Muscle layer of colon (tissue), 2 donors: ENCODE data around the gene KLHL24.
A peak's percentile ranks its signal among the peaks of the same experiment; 100 is the strongest.
"Not testable (repeated sequence)": the region's sequence is repeated elsewhere in the genome, so short reads cannot be mapped to it uniquely, and the experiment has no call there.

Experiments used
- H3K27ac ChIP-seq: one replicate; pipeline ENCODE4 v1.7.0; 2013; ENCODE audit warnings: low read depth, mild to moderate bottlenecking, low read length, moderate library complexity
- H3K27me3 ChIP-seq, 2 donors: one replicate each; pipeline ENCODE4 v1.7.0; 2013; ENCODE audit warnings: low read length in 2 of 2, mild to moderate bottlenecking in 2 of 2; ENCODE audit not compliant: insufficient read depth in 2 of 2, control insufficient read depth in 1 of 2
- H3K36me3 ChIP-seq: one replicate; pipeline ENCODE4 v1.7.0; 2013; ENCODE audit warnings: mild to moderate bottlenecking, low read length; ENCODE audit not compliant: insufficient read depth
- H3K4me1 ChIP-seq: one replicate; pipeline ENCODE4 v1.7.0; 2013; ENCODE audit warnings: mild to moderate bottlenecking, low read length; ENCODE audit not compliant: insufficient read depth
- H3K4me3 ChIP-seq, 2 donors: one replicate each; pipeline ENCODE4 v1.7.0; 2013; ENCODE audit warnings: low read length in 2 of 2, low read depth in 1 of 2, mild to moderate bottlenecking in 1 of 2, moderate library complexity in 1 of 2
- H3K9ac ChIP-seq: one replicate; pipeline ENCODE4 v1.7.0; 2013; ENCODE audit warnings: low read length
- H3K9me3 ChIP-seq: one replicate; pipeline ENCODE4 v1.7.0; 2013; ENCODE audit warnings: mild to moderate bottlenecking, low read length
- donor health status: abdominal sarcoma.
- donor health status: Adenocarcinoma of cecum.

The KLHL24 gene

DNA sequence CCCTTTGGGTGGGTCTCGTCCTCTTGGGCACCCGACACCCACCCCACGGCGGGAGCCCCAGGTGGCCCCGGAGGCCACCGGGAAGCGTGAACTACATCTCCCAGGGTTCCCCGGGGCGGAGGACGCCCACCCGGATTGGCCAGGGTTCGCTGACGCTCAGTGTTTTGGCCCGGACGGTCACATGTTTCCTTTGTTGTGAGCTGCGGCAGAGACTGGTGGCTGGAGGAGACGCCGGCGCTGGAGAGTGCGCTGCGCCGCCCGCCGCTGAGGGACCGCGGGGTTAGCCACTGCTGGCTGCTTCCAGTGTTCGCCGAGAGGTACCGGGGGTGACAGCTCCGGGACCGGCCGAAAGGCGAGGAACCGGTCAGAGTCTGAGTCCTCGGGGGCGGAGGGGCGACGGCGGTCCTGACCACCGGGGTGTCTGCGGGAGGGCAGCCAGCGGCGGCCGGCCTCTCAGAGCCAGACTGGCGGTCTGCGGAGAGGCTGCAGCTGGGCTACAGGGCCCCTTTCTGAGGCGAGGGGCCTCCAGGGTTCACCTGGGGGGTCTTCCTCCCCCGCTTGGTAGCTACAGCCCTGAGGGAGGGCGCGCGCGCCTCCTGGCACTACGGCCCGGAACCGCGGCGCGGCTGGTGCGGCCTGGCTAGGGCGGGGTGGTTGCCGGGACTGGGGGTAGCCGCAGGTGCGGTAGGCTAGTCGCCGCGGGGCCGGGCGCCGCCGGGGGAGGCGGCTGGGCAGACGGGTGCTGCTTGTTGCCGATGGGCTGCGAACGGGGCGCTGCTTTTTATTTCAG, at the start of gene KLHL24:
KLHL24 (plus strand) TSS at position 193 of the 790 bp plus-strand sequence. CDS start 14,734 bp downstream, outside the sequence.
- H3K4me3 ChIP-seq: peak within 1 kb of the TSS; percentile 88 to 99
- H3K36me3 ChIP-seq: no peaks in the 10 kb centered on the region
- peak within 1 kb of the TSS; percentile 71 for H3K9ac ChIP-seq
- H3K9me3 ChIP-seq: no peaks in the 10 kb centered on the region
- H3K27me3 ChIP-seq: no peaks in the 10 kb centered on the region
- H3K27ac ChIP-seq: peak within 1 kb of the TSS; percentile 83
- peaks cover 16% of the 10 kb centered on the region for H3K4me1 ChIP-seq

DNA sequence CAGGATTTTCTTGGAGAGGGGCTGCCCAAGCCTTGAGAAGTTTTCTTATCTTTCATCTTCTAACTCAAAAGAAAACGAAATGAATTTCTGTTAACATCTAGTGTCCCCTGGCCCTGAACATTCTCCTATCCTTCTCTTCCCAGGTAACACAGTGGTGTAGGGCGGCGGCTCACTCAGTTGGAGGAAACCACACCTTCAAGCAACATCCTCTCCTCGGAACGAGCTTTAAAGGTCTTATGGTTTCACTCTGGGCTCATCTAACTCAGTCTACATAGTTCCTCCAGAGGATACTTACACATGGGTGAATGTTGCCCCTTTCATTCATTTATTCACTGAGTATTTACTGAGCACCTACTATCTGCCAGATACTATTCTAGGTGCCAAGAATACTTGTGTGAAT, 48.9 kb upstream of the KLHL24 start:
- H3K36me3 ChIP-seq: no peaks in the 10 kb centered on the region
- no peak overlapping the region for H3K27ac ChIP-seq
- H3K9ac ChIP-seq: no peak overlapping the region
- peaks cover 23% of the 10 kb centered on the region for H3K4me1 ChIP-seq
- H3K27me3 ChIP-seq: no peaks in the 10 kb centered on the region
- no peaks in the 10 kb centered on the region for H3K9me3 ChIP-seq
- no peak overlapping the region for H3K4me3 ChIP-seq

DNA sequence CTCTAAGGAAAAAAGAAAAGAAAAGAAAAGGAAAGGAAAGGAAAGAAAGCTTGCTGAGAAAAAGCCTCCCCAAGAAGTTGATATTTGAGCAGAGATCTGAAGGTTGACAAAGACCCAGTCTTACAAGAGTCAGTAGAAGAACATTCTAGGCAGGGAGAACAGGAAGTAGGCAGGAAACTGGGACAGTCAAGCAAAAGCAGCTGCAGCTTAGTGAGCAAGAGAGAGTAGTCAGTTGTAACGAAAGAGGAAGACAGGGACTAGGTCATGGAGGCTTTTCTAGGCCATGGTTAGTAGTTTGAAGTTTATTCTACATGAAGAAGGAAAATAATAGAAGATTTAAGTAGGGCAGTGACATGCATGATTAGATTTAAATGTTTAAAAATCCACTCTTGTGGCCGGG, 48.1 kb upstream of the KLHL24 start:
- no peaks in the 10 kb centered on the region for H3K36me3 ChIP-seq
- H3K9ac ChIP-seq: no peak overlapping the region
- H3K4me3 ChIP-seq: no peak overlapping the region
- no peaks in the 10 kb centered on the region for H3K9me3 ChIP-seq
- H3K4me1 ChIP-seq: peaks cover 23% of the 10 kb centered on the region
- H3K27me3 ChIP-seq: no peaks in the 10 kb centered on the region
- no peak overlapping the region for H3K27ac ChIP-seq

DNA sequence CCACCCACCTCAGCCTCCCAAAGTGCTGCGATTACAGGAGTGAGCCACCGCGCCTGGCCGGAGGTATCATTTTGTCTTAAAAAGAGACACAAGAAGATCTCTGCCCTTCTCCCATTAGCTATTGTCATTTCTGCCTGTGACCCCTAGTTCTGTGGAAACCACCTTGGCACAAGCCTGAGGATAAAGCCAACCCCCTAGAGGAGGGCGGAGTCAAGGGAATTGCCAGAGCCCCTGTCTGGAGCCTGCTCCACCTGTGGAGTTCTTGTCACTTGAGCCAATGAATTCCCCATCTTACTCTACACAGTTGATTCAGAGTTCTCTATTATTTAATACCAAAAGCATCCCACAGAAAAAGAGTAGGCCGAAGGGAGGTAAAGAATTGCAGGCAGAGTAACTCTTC, 45.0 kb upstream of the KLHL24 start:
- Histone ChIP-seq H3K9ac (no peak overlapping the region), H3K36me3 (no peaks in the 10 kb centered on the region), H3K27ac (no peak overlapping the region), H3K27me3 (no peaks in the 10 kb centered on the region), H3K4me3 (no peak overlapping the region), H3K9me3 (no peaks in the 10 kb centered on the region), H3K4me1 (peaks cover 1% of the 10 kb centered on the region)

GRCh38 chr3:183591881-183592521, 43.4 kb upstream of the KLHL24 start:
- Histone ChIP-seq H3K9ac (no peak overlapping the region), H3K4me1 (no peaks in the 10 kb centered on the region), H3K27me3 (no peaks in the 10 kb centered on the region), H3K4me3 (no peak overlapping the region), H3K36me3 (no peaks in the 10 kb centered on the region), H3K27ac (no peak overlapping the region), H3K9me3 (no peaks in the 10 kb centered on the region)

GRCh38 chr3:183592821-183593220, 42.6 kb upstream of the KLHL24 start:
- H3K9ac ChIP-seq: no peak overlapping the region
- H3K27me3 ChIP-seq: no peaks in the 10 kb centered on the region
- no peaks in the 10 kb centered on the region for H3K36me3 ChIP-seq
- H3K9me3 ChIP-seq: no peaks in the 10 kb centered on the region
- H3K27ac ChIP-seq: no peak overlapping the region
- no peak overlapping the region for H3K4me3 ChIP-seq
- no peaks in the 10 kb centered on the region for H3K4me1 ChIP-seq

DNA sequence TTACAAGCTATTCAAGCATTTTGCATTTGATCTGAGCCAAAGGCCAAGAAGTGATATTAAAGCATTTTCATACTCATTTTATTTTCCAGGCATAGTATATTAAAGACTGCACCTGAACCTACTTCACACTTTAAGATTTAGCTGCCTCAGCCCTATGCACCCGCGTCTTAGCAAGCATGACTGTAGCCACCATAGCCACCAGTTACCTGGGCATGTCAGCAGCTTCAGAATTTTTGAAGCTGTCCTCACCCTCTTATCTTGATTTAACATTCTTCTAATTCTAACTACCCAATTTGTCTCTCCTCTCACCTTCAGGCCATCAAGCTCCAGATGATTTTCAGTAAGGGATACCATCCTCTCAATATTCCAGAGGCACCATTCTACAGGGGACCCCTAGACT, 40.8 kb upstream of the KLHL24 start:
- H3K36me3 ChIP-seq: no peaks in the 10 kb centered on the region
- no peaks in the 10 kb centered on the region for H3K27me3 ChIP-seq

GRCh38 chr3:183597959-183598358, 37.5 kb upstream of the KLHL24 start:
- no peaks in the 10 kb centered on the region for H3K27me3 ChIP-seq
- no peaks in the 10 kb centered on the region for H3K36me3 ChIP-seq
- H3K27ac ChIP-seq: no peak overlapping the region
- H3K4me1 ChIP-seq: no peaks in the 10 kb centered on the region
- H3K4me3 ChIP-seq: no peak overlapping the region
- no peaks in the 10 kb centered on the region for H3K9me3 ChIP-seq
- H3K9ac ChIP-seq: no peak overlapping the region

More for the DNA sequence above, 40.8 kb upstream of the KLHL24 start:
- Histone ChIP-seq H3K4me3 (no peak overlapping the region), H3K9ac (no peak overlapping the region), H3K9me3 (no peaks in the 10 kb centered on the region), H3K4me1 (no peaks in the 10 kb centered on the region), H3K27ac (no peak overlapping the region)

- H3K9me3 ChIP-seq, H3K36me3 ChIP-seq, H3K9ac ChIP-seq, H3K27me3 ChIP-seq, H3K4me1 ChIP-seq, H3K4me3 ChIP-seq, H3K27ac ChIP-seq: not testable (repeated sequence)
These were observed 24.1 kb upstream of the KLHL24 start for GRCh38 chr3:183611326-183611725.

GRCh38 chr3:183613366-183614285, 21.8 kb upstream of the KLHL24 start:
- no peaks in the 10 kb centered on the region for H3K4me1 ChIP-seq
- H3K36me3 ChIP-seq: no peaks in the 10 kb centered on the region
- no peak overlapping the region for H3K9ac ChIP-seq
- H3K4me3 ChIP-seq: no peak overlapping the region
- no peaks in the 10 kb centered on the region for H3K9me3 ChIP-seq
- H3K27ac ChIP-seq: no peak overlapping the region
- H3K27me3 ChIP-seq: no peaks in the 10 kb centered on the region

DNA sequence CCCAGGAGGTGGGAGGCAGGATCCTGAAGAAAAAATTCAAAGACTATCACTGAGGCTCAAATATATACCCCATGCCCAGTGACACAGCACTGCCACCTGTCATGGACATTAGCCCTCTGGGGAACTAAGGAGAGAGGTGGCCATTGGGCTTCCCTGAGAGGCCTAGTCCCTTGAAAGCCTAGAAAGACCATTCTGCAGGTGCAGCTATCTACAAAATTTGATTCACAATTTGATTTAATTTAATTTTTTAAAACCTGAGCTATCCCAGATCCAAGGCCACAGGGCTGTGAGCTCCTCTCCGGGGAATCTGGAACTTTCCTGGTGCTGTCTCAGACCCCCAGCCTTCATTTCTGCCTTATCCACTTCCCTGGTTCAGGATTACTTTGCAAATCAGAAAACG, 16.9 kb upstream of the KLHL24 start:
- H3K36me3 ChIP-seq: no peaks in the 10 kb centered on the region
- no peaks in the 10 kb centered on the region for H3K4me1 ChIP-seq
- H3K9me3 ChIP-seq: no peaks in the 10 kb centered on the region
- no peak overlapping the region for H3K9ac ChIP-seq
- no peak overlapping the region for H3K27ac ChIP-seq
- no peak overlapping the region for H3K4me3 ChIP-seq
- no peaks in the 10 kb centered on the region for H3K27me3 ChIP-seq
